HEK293 (cell line): ENCODE results near the gene EFCAB14.
A peak's percentile ranks its signal among the peaks of the same experiment; 100 is the strongest.

ENCODE experiments used
- KLF10 ChIP-seq: fragments of 450-650 bp; IDR thresholded peaks from 2 replicates; pipeline ENCODE4 v1.5.1; 2018; ENCODE audit warnings: missing biosample characterization, mild to moderate bottlenecking, missing genetic modification characterization
- MZF1 ChIP-seq: fragments of 450-650 bp; formaldehyde crosslinking; IDR thresholded peaks from 2 replicates; pipeline ENCODE4 v1.5.1; 2017; ENCODE audit warnings: missing biosample characterization, missing genetic modification characterization, borderline replicate concordance
- ZNF341 ChIP-seq: fragments of 450-650 bp; formaldehyde crosslinking; IDR thresholded peaks from 2 replicates; pipeline ENCODE4; 2016; ENCODE audit warnings: low read depth, missing biosample characterization, missing genetic modification characterization
- ZNF366 ChIP-seq: fragments of 450-650 bp; formaldehyde crosslinking; conservative IDR thresholded peaks from 2 replicates; pipeline ENCODE4 v1.5.1; 2016; ENCODE audit warnings: missing biosample characterization, missing genetic modification characterization
- ZNF585B ChIP-seq: fragments of 450-650 bp; formaldehyde crosslinking; IDR thresholded peaks from 2 replicates; pipeline ENCODE4 v1.5.1; 2016; ENCODE audit warnings: missing biosample characterization, missing genetic modification characterization
- ZNF645 ChIP-seq: fragments of 450-650 bp; formaldehyde crosslinking; IDR thresholded peaks from 2 replicates; pipeline ENCODE4; 2016; ENCODE audit warnings: missing biosample characterization, missing genetic modification characterization
- ZNF660 ChIP-seq: fragments of 450-650 bp; IDR thresholded peaks from 2 replicates; pipeline ENCODE4 v1.5.1; 2018; ENCODE audit warnings: missing biosample characterization, mild to moderate bottlenecking, missing genetic modification characterization
- ZNF707 ChIP-seq: fragments of 450-650 bp; formaldehyde crosslinking; IDR thresholded peaks from 2 replicates; pipeline ENCODE4 v1.5.1; 2016; ENCODE audit warnings: missing biosample characterization, missing genetic modification characterization
- ZNF768 ChIP-seq: fragments of 450-650 bp; formaldehyde crosslinking; IDR thresholded peaks from 2 replicates; pipeline ENCODE4 v1.5.1; 2018; ENCODE audit warnings: missing biosample characterization, mild to moderate bottlenecking, missing genetic modification characterization
- TF ChIP-seq, protein P1 (sequence below): fragments of 450-650 bp; formaldehyde crosslinking; IDR thresholded peaks from 2 replicates; pipeline ENCODE4 v1.5.1; 2016; ENCODE audit warnings: missing biosample characterization, missing genetic modification characterization
- TF ChIP-seq, protein P2 (sequence below): fragments of 450-650 bp; formaldehyde crosslinking; IDR thresholded peaks from 2 replicates; pipeline ENCODE4 v1.5.1; 2016; ENCODE audit warnings: missing biosample characterization, missing genetic modification characterization, borderline replicate concordance
- TF ChIP-seq, protein P3 (sequence below): fragments of 450-650 bp; formaldehyde crosslinking; IDR thresholded peaks from 2 replicates; pipeline ENCODE4 v1.5.1; 2017; ENCODE audit warnings: missing biosample characterization, missing genetic modification characterization
- TF ChIP-seq, protein P4 (sequence below): fragments of 450-650 bp; formaldehyde crosslinking; IDR thresholded peaks from 2 replicates; pipeline ENCODE4 v1.5.1; 2016; ENCODE audit warnings: missing biosample characterization, missing genetic modification characterization

EFCAB14 gene

GRCh38 chr1:46643368-46643775 is 75.5 kb downstream of the EFCAB14 start (continued):
- TF ChIP-seq ZNF645 (tag by site-specific recombination), result no peak
- TF ChIP-seq ZNF366, result peak; percentile 79
- no peak for TF ChIP-seq ZNF585B
- 0 out of 2 replicates have a peak, but pooled peaks have one; percentile 20 for TF ChIP-seq ZNF341
- TF ChIP-seq ZNF707 (tag by site-specific recombination), result no peak
- TF ChIP-seq, protein P1, sequence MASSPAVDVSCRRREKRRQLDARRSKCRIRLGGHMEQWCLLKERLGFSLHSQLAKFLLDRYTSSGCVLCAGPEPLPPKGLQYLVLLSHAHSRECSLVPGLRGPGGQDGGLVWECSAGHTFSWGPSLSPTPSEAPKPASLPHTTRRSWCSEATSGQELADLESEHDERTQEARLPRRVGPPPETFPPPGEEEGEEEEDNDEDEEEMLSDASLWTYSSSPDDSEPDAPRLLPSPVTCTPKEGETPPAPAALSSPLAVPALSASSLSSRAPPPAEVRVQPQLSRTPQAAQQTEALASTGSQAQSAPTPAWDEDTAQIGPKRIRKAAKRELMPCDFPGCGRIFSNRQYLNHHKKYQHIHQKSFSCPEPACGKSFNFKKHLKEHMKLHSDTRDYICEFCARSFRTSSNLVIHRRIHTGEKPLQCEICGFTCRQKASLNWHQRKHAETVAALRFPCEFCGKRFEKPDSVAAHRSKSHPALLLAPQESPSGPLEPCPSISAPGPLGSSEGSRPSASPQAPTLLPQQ (tag by site-specific recombination), result peak; percentile 99
- TF ChIP-seq ZNF660 (tag by site-specific recombination), result peak; percentile 38; the same call in 1 of the 2 replicates
- TF ChIP-seq, protein P2, sequence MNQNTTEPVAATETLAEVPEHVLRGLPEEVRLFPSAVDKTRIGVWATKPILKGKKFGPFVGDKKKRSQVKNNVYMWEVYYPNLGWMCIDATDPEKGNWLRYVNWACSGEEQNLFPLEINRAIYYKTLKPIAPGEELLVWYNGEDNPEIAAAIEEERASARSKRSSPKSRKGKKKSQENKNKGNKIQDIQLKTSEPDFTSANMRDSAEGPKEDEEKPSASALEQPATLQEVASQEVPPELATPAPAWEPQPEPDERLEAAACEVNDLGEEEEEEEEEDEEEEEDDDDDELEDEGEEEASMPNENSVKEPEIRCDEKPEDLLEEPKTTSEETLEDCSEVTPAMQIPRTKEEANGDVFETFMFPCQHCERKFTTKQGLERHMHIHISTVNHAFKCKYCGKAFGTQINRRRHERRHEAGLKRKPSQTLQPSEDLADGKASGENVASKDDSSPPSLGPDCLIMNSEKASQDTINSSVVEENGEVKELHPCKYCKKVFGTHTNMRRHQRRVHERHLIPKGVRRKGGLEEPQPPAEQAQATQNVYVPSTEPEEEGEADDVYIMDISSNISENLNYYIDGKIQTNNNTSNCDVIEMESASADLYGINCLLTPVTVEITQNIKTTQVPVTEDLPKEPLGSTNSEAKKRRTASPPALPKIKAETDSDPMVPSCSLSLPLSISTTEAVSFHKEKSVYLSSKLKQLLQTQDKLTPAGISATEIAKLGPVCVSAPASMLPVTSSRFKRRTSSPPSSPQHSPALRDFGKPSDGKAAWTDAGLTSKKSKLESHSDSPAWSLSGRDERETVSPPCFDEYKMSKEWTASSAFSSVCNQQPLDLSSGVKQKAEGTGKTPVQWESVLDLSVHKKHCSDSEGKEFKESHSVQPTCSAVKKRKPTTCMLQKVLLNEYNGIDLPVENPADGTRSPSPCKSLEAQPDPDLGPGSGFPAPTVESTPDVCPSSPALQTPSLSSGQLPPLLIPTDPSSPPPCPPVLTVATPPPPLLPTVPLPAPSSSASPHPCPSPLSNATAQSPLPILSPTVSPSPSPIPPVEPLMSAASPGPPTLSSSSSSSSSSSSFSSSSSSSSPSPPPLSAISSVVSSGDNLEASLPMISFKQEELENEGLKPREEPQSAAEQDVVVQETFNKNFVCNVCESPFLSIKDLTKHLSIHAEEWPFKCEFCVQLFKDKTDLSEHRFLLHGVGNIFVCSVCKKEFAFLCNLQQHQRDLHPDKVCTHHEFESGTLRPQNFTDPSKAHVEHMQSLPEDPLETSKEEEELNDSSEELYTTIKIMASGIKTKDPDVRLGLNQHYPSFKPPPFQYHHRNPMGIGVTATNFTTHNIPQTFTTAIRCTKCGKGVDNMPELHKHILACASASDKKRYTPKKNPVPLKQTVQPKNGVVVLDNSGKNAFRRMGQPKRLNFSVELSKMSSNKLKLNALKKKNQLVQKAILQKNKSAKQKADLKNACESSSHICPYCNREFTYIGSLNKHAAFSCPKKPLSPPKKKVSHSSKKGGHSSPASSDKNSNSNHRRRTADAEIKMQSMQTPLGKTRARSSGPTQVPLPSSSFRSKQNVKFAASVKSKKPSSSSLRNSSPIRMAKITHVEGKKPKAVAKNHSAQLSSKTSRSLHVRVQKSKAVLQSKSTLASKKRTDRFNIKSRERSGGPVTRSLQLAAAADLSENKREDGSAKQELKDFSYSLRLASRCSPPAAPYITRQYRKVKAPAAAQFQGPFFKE, result no peak
- 0 out of 2 replicates have a peak, but pooled peaks have one; percentile 3 for TF ChIP-seq ZNF768 (tag by site-specific recombination)
- TF ChIP-seq KLF10 (tag by site-specific recombination), result peak; percentile 35; the same call in 1 of the 2 replicates
- TF ChIP-seq, protein P3, sequence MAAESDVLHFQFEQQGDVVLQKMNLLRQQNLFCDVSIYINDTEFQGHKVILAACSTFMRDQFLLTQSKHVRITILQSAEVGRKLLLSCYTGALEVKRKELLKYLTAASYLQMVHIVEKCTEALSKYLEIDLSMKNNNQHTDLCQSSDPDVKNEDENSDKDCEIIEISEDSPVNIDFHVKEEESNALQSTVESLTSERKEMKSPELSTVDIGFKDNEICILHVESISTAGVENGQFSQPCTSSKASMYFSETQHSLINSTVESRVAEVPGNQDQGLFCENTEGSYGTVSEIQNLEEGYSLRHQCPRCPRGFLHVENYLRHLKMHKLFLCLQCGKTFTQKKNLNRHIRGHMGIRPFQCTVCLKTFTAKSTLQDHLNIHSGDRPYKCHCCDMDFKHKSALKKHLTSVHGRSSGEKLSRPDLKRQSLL (tag by site-specific recombination), result peak; percentile 41; the same call in 1 of the 2 replicates
- TF ChIP-seq, protein P4, sequence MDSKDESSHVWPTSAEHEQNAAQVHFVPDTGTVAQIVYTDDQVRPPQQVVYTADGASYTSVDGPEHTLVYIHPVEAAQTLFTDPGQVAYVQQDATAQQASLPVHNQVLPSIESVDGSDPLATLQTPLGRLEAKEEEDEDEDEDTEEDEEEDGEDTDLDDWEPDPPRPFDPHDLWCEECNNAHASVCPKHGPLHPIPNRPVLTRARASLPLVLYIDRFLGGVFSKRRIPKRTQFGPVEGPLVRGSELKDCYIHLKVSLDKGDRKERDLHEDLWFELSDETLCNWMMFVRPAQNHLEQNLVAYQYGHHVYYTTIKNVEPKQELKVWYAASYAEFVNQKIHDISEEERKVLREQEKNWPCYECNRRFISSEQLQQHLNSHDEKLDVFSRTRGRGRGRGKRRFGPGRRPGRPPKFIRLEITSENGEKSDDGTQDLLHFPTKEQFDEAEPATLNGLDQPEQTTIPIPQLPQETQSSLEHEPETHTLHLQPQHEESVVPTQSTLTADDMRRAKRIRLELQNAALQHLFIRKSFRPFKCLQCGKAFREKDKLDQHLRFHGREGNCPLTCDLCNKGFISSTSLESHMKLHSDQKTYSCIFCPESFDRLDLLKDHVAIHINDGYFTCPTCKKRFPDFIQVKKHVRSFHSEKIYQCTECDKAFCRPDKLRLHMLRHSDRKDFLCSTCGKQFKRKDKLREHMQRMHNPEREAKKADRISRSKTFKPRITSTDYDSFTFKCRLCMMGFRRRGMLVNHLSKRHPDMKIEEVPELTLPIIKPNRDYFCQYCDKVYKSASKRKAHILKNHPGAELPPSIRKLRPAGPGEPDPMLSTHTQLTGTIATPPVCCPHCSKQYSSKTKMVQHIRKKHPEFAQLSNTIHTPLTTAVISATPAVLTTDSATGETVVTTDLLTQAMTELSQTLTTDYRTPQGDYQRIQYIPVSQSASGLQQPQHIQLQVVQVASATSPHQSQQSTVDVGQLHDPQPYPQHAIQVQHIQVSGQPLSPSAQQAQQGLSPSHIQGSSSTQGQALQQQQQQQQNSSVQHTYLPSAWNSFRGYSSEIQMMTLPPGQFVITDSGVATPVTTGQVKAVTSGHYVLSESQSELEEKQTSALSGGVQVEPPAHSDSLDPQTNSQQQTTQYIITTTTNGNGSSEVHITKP, result peak; percentile 80
- peak; percentile 93 for TF ChIP-seq MZF1 (tag by site-specific recombination)
